Kidney (tissue), 14 donors: Measurements from ENCODE around the gene KCNK15. TPM values are rescaled to one million over a fixed set of nuclear protein-coding genes. Genes with fewer than 3 reads are reported as not detected.

Experiments used
- DNase-seq, 5 donors: peaks; one replicate each; pipeline ENCODE4 v3.0.0-alpha.2; 2013 to 2020
- FAIRE-seq: peaks from 2 replicates; lab custom pipeline; 2012; peaks lifted over from hg19 to GRCh38; lab: Jason Lieb, UNC
- H3K27ac ChIP-seq, 2 donors: one replicate each; pipeline ENCODE4 v1.7.0; 2013; ENCODE audit warnings: low read depth in 2 of 2, low read length in 2 of 2, inconsistent platforms in 1 of 2
- H3K27me3 ChIP-seq: one replicate; pipeline ENCODE4 v1.7.1; 2013; ENCODE audit warnings: low read length, inconsistent platforms; ENCODE audit not compliant: control insufficient read depth, insufficient read depth
- H3K36me3 ChIP-seq, 3 donors: one replicate each; pipeline versions ENCODE4 v1.7.0 to v1.7.1; 2013; ENCODE audit warnings: low read length in 3 of 3, control low read depth in 1 of 3, inconsistent platforms in 1 of 3; ENCODE audit not compliant: insufficient read depth in 3 of 3, control insufficient read depth in 2 of 3
- H3K4me1 ChIP-seq, 3 donors: one replicate each; pipeline versions ENCODE4 v1.7.0 to v1.7.1; 2013; ENCODE audit warnings: low read length in 3 of 3, inconsistent platforms in 1 of 3, low read depth in 1 of 3; ENCODE audit not compliant: control insufficient read depth in 2 of 3, insufficient read depth in 2 of 3
- H3K4me3 ChIP-seq, 3 donors: one replicate each; pipeline versions ENCODE4 v1.7.0 to v1.8.1; 2013; ENCODE audit warnings: low read length in 3 of 3, control low read depth in 1 of 3, inconsistent platforms in 1 of 3
- H3K9ac ChIP-seq, 3 donors: one replicate each; pipeline versions ENCODE4 v1.7.0 to v1.7.1; 2013; ENCODE audit warnings: low read length in 3 of 3, control low read depth in 1 of 3, inconsistent platforms in 1 of 3
- H3K9me3 ChIP-seq, 3 donors: one replicate each; pipeline versions ENCODE4 v1.7.0 to v1.7.1; 2013; ENCODE audit warnings: low read length in 3 of 3, control low read depth in 1 of 3, inconsistent platforms in 1 of 3; ENCODE audit not compliant: control insufficient read depth in 2 of 3, insufficient read depth in 1 of 3
- intact Hi-C: fragments of 100-400 bp; cut with DNase I; formaldehyde crosslinking; loops from one replicate; pipeline ENCODE4 v1.11.1; 2022
- polyA plus RNA-seq: library from polyadenylated mRNA; stranded (reverse); fragments of 350-450 nt; fragmentation: Illumina TruSeq; extraction: RNeasy Lipid Tissue Mini Kit (QIAGEN cat#74804); gene quantifications from one replicate; pipeline ENCODE4 v1.2.3, GENCODE V29; 2014; ENCODE audit warnings: low read depth, low replicate concordance; ENCODE audit not compliant: insufficient read depth
- total RNA-seq: library from RNA; stranded (reverse); fragmentation: NEBNext Ultra II Directional; extraction: Animal tissue kit (Norgen Biotek cat#: 25700); gene quantifications from one replicate; pipeline ENCODE4 v1.2.1, GENCODE V29; 2021
- TF ChIP-seq, protein P1 (sequence below): IDR thresholded peaks from 3 replicates; pipeline ENCODE4 v1.5.1; 2012; ENCODE audit warnings: mild to moderate bottlenecking, moderate library complexity, borderline replicate concordance; ENCODE audit not compliant: insufficient read depth; ENCODE audit errors: extremely low read depth
- donor health status: control.
- donor health status: control.
- donor health status: control.
- donor health status: control.
- donor health status: control.
- donor health status: DM: yes; HTN: yes; CAD: no.
- donor health status: Normal renal cell carcinoma (clear cell type).

KCNK15 gene
- total and polyA plus RNA-seq, 2 donors from 2014 or later: 0.62 to 11.7 TPM

DNA sequence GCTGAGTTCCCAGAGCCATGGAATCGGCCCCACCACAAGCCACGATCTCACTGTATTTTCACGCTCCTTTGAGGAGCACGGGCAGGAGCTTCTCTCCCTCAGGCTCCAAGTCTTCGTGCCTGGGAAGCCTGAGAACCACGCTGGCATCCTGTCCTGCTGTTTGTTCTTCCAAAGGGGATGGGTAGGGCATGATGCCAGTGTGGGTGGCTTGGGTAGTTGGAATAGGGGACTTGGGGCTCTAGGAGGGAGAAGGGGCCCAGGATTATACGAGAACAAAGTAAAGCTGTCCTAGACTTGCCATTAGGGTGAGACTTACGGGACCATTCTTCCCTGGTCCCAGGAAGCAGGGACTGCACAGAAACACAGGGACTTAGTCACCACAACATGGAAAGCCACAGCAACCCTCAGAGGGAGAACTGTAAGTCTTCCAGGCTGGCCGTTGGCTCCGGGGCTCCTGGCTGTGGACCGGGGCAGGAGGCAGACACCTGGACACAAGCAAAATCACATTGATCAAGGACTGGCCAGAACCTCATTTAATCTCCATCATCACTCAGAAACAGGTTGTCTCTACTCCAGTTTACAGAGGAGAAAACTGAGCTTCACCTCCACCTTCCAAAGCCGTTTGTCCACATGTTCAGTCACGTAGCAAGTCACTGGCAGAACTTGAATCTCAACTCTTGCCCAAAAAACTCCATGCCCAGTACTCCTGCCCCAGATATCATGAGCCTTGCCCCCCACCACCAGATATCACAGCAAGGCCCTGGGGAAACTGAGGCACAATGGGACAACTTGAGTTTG lies 29.2 kb upstream of the KCNK15 start:
- no peaks in the 10 kb centered on the region for H3K36me3 ChIP-seq
- TF ChIP-seq, protein P1, sequence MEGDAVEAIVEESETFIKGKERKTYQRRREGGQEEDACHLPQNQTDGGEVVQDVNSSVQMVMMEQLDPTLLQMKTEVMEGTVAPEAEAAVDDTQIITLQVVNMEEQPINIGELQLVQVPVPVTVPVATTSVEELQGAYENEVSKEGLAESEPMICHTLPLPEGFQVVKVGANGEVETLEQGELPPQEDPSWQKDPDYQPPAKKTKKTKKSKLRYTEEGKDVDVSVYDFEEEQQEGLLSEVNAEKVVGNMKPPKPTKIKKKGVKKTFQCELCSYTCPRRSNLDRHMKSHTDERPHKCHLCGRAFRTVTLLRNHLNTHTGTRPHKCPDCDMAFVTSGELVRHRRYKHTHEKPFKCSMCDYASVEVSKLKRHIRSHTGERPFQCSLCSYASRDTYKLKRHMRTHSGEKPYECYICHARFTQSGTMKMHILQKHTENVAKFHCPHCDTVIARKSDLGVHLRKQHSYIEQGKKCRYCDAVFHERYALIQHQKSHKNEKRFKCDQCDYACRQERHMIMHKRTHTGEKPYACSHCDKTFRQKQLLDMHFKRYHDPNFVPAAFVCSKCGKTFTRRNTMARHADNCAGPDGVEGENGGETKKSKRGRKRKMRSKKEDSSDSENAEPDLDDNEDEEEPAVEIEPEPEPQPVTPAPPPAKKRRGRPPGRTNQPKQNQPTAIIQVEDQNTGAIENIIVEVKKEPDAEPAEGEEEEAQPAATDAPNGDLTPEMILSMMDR: no peak
- no peaks in the 10 kb centered on the region for H3K27me3 ChIP-seq
- DNase-seq: peak in 1 of 5 donors; percentile 49
- H3K27ac ChIP-seq: no peak overlapping the region
- H3K9ac ChIP-seq: no peak overlapping the region
- no peak overlapping the region for H3K4me3 ChIP-seq
- H3K4me1 ChIP-seq: peaks cover 0 to 2% (median 0%) of the 10 kb centered on the region in 3 donors
- intact Hi-C loops: no loop called here
- FAIRE-seq: no peak
- no peaks in the 10 kb centered on the region for H3K9me3 ChIP-seq

DNA sequence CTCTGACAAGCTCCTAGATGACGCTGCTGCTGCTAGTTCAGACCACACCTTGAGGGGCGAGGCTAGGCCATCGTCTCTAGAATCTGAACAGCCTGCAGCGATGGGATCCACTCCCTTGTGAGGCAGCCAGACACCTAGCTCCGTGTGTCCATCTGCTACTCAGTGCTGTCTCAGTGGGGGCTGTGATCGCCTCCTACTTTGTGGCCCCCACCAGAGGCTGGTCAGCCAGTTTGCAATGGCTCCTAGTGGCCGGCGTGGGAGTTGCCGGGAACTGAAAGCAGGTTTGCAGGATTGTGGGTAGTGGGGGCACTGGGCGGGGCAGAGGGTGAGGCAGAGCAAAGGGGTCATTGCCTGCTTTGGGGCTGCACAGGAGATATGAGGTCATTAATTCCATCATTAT lies 27.7 kb upstream of the KCNK15 start:
- Histone ChIP-seq H3K27me3 (no peaks in the 10 kb centered on the region), H3K9me3 (no peaks in the 10 kb centered on the region), H3K4me3 (no peak overlapping the region), H3K4me1 (peaks cover 0 to 2% (median 0%) of the 10 kb centered on the region in 3 donors), H3K9ac (no peak overlapping the region), H3K36me3 (no peaks in the 10 kb centered on the region), H3K27ac (no peak overlapping the region)
- DNase-seq: peak in 1 of 5 donors; percentile 61
- intact Hi-C loops: no loop called here
- no peak for FAIRE-seq
- TF ChIP-seq, protein P1: no peak

DNA sequence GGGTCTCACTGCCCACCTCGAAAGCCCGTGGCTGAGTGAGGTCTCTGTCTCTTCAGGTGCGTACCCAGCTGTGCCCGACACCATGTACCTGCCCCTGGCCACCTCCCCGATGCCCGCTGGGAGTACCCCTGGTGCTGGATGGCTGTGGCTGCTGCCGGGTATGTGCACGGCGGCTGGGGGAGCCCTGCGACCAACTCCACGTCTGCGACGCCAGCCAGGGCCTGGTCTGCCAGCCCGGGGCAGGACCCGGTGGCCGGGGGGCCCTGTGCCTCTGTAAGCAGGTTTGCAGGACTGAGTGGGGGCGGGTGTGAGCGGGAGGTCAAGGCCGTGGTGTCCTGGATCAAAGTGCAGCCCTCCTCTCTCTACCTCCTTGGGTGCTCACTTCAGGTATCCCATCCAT lies 25.8 kb upstream of the KCNK15 start:
- Histone ChIP-seq H3K27me3 (no peaks in the 10 kb centered on the region), H3K4me3 (no peak overlapping the region), H3K9me3 (no peaks in the 10 kb centered on the region), H3K27ac (no peak overlapping the region), H3K36me3 (no peaks in the 10 kb centered on the region), H3K9ac (no peak overlapping the region), H3K4me1 (peaks cover 0 to under 1% (median 0%) of the 10 kb centered on the region in 3 donors)
- FAIRE-seq: no peak
- intact Hi-C loops: no loop called here
- TF ChIP-seq, protein P1: no peak
- DNase-seq: peak in 1 of 5 donors; percentile 67
